ENCODE results near the gene PDRG1.

PDRG1 gene

GRCh38 chr20:31903627-31904386 lies 48.0 kb downstream of the PDRG1 start:
- DNase-seq: no peak

DNA sequence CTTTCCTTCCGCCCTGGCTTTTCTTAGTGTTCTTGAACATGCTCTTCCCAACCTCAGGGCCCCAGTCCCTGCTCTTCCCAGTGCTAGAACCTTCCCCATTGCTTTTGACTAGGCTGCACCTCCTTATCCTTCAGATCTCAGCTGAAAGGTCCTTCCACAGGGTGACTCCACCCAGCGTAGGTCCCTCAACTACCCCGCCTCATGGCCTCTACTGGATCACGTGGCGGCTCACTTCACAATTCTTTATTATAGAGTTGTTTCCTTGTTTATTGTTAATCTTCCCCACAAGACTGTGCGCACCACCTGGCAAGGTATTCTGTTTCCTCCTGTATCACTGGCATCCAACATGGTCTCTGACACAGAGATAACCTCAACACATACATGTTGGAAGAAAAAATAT lies 50.2 kb downstream of the PDRG1 start:
- DNase-seq: no peak

GRCh38 chr20:31897541-31897940 lies 54.3 kb downstream of the PDRG1 start:
- no peak for DNase-seq

DNA sequence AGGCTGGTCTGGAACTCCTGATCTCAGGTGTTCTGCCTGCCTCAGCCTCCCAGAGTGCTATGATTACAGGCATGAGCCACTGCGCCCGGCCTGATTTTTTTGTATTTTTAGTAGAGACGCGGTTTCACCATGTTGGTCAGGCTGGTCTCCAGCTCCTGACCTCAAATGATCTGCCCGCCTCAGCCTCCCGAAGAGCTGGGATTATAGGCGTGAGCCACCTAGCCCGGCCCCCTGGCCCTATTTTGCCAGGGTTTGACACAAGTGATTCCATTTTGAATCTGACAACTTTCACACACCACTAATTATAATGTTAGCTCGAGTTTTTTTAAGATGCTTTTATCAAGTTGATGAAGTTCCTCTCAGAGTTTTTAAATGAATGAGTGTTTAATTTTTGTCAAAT lies 55.8 kb downstream of the PDRG1 start:
- no peak for DNase-seq

DNA sequence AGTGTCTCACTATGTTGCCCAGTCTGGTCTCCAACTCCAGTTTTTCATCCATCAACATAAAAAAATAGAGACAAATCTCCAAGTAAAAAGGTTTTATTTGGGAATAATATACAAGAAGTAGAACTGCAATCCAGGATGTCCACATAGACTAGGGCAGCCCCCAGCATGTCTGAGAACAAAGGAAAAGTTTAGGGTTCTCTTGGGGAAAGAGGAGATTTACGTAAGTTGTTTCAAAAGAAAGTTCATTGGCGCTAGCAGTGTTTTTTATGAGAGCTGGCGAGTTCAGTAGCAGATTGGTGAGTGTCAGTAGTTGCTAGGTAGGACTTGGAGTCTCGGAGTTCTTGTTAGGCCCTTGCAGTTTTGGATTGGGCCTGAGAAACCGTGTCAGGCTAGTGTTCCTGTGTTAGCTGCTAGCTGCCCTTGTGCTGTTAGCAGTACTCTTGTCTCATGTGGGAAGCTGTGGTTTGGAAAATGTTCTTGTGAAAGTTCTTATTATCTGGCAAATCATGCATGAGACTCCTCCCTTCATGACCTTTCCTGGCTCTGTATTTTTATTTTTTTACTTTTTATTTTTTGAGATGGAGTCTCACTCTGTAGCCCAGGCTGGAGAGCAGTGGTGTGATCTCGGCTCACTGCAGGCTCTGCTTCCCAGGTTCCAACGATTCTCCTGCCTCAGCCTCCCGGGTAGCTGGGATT lies 56.7 kb downstream of the PDRG1 start:
- DNase-seq: no peak

Data from activated CD4-positive, alpha-beta T cell treated with anti-CD3 and anti-CD28 coated beads for 4 hours (primary cell).